Measurements from ENCODE around the gene E2F2.

The E2F2 gene

GRCh38 chr1:23528250-23528978, 2.6 kb downstream of the E2F2 start:
- Histone ChIP-seq H3K4me3 (ENCODE audit: low read depth, low read length, poor library complexity, severe bottlenecking) (peak overlapping the region; percentile 91), H3K9me2 (ENCODE audit: low read depth, low read length) (no peaks in the 10 kb centered on the region), H3K36me3 (ENCODE audit: insufficient read depth, low read length) (peaks cover 29% of the 10 kb centered on the region), H2AFZ (ENCODE audit: low read length) (no peak overlapping the region), H3F3A (ENCODE audit: insufficient read depth, low read length) (no peaks in the 10 kb centered on the region; the same call in 1 of the 2 replicates), H3K27ac (ENCODE audit: low read depth, low read length, poor library complexity, severe bottlenecking) (peak overlapping the region; percentile 91), H3K9me3 (ENCODE audit: low read length) (no peaks in the 10 kb centered on the region), H3K9ac (ENCODE audit: low read length) (peak overlapping the region; percentile 97), H3K79me2 (ENCODE audit: insufficient read depth, low read length) (peaks cover 41% of the 10 kb centered on the region), H3K27me3 (ENCODE audit: insufficient read depth, low read length) (no peaks in the 10 kb centered on the region), H3K4me1 (ENCODE audit: insufficient read depth, low read length, severe bottlenecking) (peaks cover 79% of the 10 kb centered on the region), H4K20me1 (ENCODE audit: insufficient read depth, low read length) (no peaks in the 10 kb centered on the region), H3K4me2 (ENCODE audit: low read length) (peak overlapping the region; percentile 97)
- TF ChIP-seq, protein P1, sequence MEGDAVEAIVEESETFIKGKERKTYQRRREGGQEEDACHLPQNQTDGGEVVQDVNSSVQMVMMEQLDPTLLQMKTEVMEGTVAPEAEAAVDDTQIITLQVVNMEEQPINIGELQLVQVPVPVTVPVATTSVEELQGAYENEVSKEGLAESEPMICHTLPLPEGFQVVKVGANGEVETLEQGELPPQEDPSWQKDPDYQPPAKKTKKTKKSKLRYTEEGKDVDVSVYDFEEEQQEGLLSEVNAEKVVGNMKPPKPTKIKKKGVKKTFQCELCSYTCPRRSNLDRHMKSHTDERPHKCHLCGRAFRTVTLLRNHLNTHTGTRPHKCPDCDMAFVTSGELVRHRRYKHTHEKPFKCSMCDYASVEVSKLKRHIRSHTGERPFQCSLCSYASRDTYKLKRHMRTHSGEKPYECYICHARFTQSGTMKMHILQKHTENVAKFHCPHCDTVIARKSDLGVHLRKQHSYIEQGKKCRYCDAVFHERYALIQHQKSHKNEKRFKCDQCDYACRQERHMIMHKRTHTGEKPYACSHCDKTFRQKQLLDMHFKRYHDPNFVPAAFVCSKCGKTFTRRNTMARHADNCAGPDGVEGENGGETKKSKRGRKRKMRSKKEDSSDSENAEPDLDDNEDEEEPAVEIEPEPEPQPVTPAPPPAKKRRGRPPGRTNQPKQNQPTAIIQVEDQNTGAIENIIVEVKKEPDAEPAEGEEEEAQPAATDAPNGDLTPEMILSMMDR (IDR thresholded peaks at IDR 0.05; ENCODE audit: low read length): no peak
- TF ChIP-seq EZH2 (IDR thresholded peaks at IDR 0.05; ENCODE audit: borderline replicate concordance, low read length): no peak

DNA sequence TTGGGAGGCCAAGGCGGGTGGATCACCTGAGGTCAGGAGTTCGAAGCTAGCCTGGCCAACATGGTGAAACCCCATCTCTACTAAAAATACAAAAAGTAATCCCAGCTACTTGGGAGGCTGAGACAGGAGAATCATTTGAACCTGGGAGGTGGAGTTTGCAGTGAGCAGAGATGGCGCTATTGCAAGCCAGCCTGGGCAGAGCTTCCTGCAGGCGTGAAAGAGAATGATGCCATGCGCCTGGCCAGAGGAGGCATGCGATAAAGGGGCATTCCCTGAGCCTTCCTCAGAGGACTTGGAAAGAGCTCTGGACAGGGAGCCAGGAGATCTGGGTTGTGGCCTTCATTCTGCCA, 3.2 kb downstream of the E2F2 start:
- Histone ChIP-seq H3K36me3 (ENCODE audit: insufficient read depth, low read length) (peaks cover 32% of the 10 kb centered on the region), H3K9ac (ENCODE audit: low read length) (peak overlapping the region; percentile 97), H3K4me2 (ENCODE audit: low read length) (peak overlapping the region; percentile 97), H3K27me3 (ENCODE audit: insufficient read depth, low read length) (no peaks in the 10 kb centered on the region), H3F3A (ENCODE audit: insufficient read depth, low read length) (no peaks in the 10 kb centered on the region; the same call in 1 of the 2 replicates), H4K20me1 (ENCODE audit: insufficient read depth, low read length) (no peaks in the 10 kb centered on the region), H3K27ac (ENCODE audit: low read depth, low read length, poor library complexity, severe bottlenecking) (peak overlapping the region; percentile 91), H2AFZ (ENCODE audit: low read length) (no peak overlapping the region), H3K9me3 (ENCODE audit: low read length) (no peaks in the 10 kb centered on the region), H3K9me2 (ENCODE audit: low read depth, low read length) (no peaks in the 10 kb centered on the region), H3K79me2 (ENCODE audit: insufficient read depth, low read length) (peaks cover 41% of the 10 kb centered on the region), H3K4me1 (ENCODE audit: insufficient read depth, low read length, severe bottlenecking) (peaks cover 74% of the 10 kb centered on the region), H3K4me3 (ENCODE audit: low read depth, low read length, poor library complexity, severe bottlenecking) (peak overlapping the region; percentile 91)
- no peak for TF ChIP-seq EZH2 (IDR thresholded peaks at IDR 0.05; ENCODE audit: borderline replicate concordance, low read length)
- TF ChIP-seq, protein P1 (IDR thresholded peaks at IDR 0.05; ENCODE audit: low read length): peak; percentile 54

GRCh38 chr1:23527366-23527765, 3.7 kb downstream of the E2F2 start:
- Histone ChIP-seq H3K79me2 (ENCODE audit: insufficient read depth, low read length) (peaks cover 41% of the 10 kb centered on the region), H3K36me3 (ENCODE audit: insufficient read depth, low read length) (peaks cover 38% of the 10 kb centered on the region), H3K4me1 (ENCODE audit: insufficient read depth, low read length, severe bottlenecking) (peaks cover 69% of the 10 kb centered on the region)

More at GRCh38 chr1:23527366-23527765, 3.7 kb downstream of the E2F2 start:
- Histone ChIP-seq H3K4me2 (ENCODE audit: low read length) (peak overlapping the region; percentile 97), H4K20me1 (ENCODE audit: insufficient read depth, low read length) (no peaks in the 10 kb centered on the region), H3K9me2 (ENCODE audit: low read depth, low read length) (no peaks in the 10 kb centered on the region), H3F3A (ENCODE audit: insufficient read depth, low read length) (no peaks in the 10 kb centered on the region; the same call in 1 of the 2 replicates), H3K9me3 (ENCODE audit: low read length) (no peaks in the 10 kb centered on the region), H3K27me3 (ENCODE audit: insufficient read depth, low read length) (no peaks in the 10 kb centered on the region), H2AFZ (ENCODE audit: low read length) (no peak overlapping the region), H3K9ac (ENCODE audit: low read length) (peak overlapping the region; percentile 97), H3K4me3 (ENCODE audit: low read depth, low read length, poor library complexity, severe bottlenecking) (peak overlapping the region; percentile 91), H3K27ac (ENCODE audit: low read depth, low read length, poor library complexity, severe bottlenecking) (peak overlapping the region; percentile 91)
- TF ChIP-seq EZH2 (IDR thresholded peaks at IDR 0.05; ENCODE audit: borderline replicate concordance, low read length): no peak
- TF ChIP-seq, protein P1 (IDR thresholded peaks at IDR 0.05; ENCODE audit: low read length): no peak
